Spleen (tissue), 7 donors: Measurements from ENCODE around the gene PGBD2.
"Not testable (repeated sequence)": the region's sequence is repeated elsewhere in the genome, so short reads cannot be mapped to it uniquely, and the experiment has no call there.

Experiments used
- CTCF ChIP-seq, 11 experiments: fragments of 200-600 bp in 7 of 11; fragments of 450-650 bp in 4 of 11; sonication (generic) in 4 of 11; IDR thresholded peaks in 8 of 11; conservative IDR thresholded peaks in 3 of 11; 1 replicate in 7 of 11; 2 replicates in 4 of 11; pipeline versions ENCODE4 v1.4.0 to v1.8.0; 2016 to 2021; ENCODE audit warnings: antibody characterized with exemption in 11 of 11, inconsistent platforms in 4 of 11, mild to moderate bottlenecking in 1 of 11
- POLR2A ChIP-seq, 3 donors: fragments of 450-650 bp; IDR thresholded peaks; one replicate each; pipeline ENCODE4 v1.5.1; 2017; ENCODE audit warnings: antibody characterized with exemption in 3 of 3, mild to moderate bottlenecking in 1 of 3
- POLR2AphosphoS5 ChIP-seq, 3 donors: sonication (generic); formaldehyde crosslinking; IDR thresholded peaks; one replicate each; pipeline ENCODE4 v1.5.1; 2017; ENCODE audit warnings: antibody characterized with exemption in 3 of 3
- donor health status: DM: no; HTN: no; CAD: no; lungs with moderate emphysema.
- donor health status: DM: no; HTN: no; CAD: no.
- donor health status: DM: no; HTN: no; CAD: no.

GRCh38 chr1:248945453-248945852 lies 39.4 kb downstream of the PGBD2 start:
- TF ChIP-seq CTCF (IDR thresholded peaks at IDR 0.05 in 8 of 11, conservative IDR thresholded peaks at IDR 0.05 in 3 of 11); POLR2A (IDR thresholded peaks at IDR 0.05); POLR2AphosphoS5 (IDR thresholded peaks at IDR 0.05): not testable (repeated sequence)
